H1 (cell line): Measurements from ENCODE around the gene TFB2M. TPM values are rescaled to one million over a fixed set of nuclear protein-coding genes. Genes with fewer than 3 reads are reported as not detected.

Experiments
- CTCF ChIA-PET: fragments of 300-600 bp; sonication (Branson Sonifier 250); formaldehyde crosslinking; loops from one replicate; lab custom pipeline; 2021; ENCODE audit not compliant: partially characterized antibody; lab: Charles Lee
- POLR2A ChIA-PET: fragments of 300-600 bp; sonication (Branson Sonifier 250); formaldehyde crosslinking; loops from one replicate; lab custom pipeline; 2021; ENCODE audit warnings: inconsistent platforms; ENCODE audit not compliant: partially characterized antibody; lab: Charles Lee
- DNase-seq, 2 experiments: peaks; one replicate each; pipeline versions ENCODE4 v3.0.0 to v3.0.0-alpha.2; 2010 to 2022; ENCODE audit warnings: low spot score in 2 of 2, low read depth in 1 of 2, mixed read lengths in 1 of 2
- FAIRE-seq: peaks from 2 replicates; lab custom pipeline; 2011; peaks lifted over from hg19 to GRCh38; lab: Jason Lieb, UNC
- H2AFZ ChIP-seq: 2 replicates; pipeline ENCODE4 v1.8.1; 2012; ENCODE audit warnings: low read length, inconsistent platforms
- H2AK5ac ChIP-seq: 2 replicates; pipeline ENCODE4 v1.6.1; 2013; ENCODE audit warnings: low read depth, low read length
- H2BK120ac ChIP-seq: replicated peaks from 2 replicates; pipeline ENCODE3; 2013; ENCODE audit warnings: low read depth, low read length, inconsistent platforms
- H2BK12ac ChIP-seq: 2 replicates; pipeline ENCODE4 v1.6.1; 2013; ENCODE audit warnings: low read depth, low read length
- H2BK15ac ChIP-seq: 2 replicates; pipeline ENCODE4 v1.6.1; 2013; ENCODE audit warnings: low read length
- H2BK20ac ChIP-seq: 2 replicates; pipeline ENCODE4 v1.6.1; 2013; ENCODE audit warnings: low read length
- H2BK5ac ChIP-seq: 2 replicates; pipeline ENCODE4 v1.6.1; 2013; ENCODE audit warnings: low read depth, low read length
- H3K14ac ChIP-seq: 2 replicates; pipeline ENCODE4 v1.6.1; 2013; ENCODE audit warnings: inconsistent platforms; ENCODE audit not compliant: insufficient read length
- H3K18ac ChIP-seq: 2 replicates; pipeline ENCODE4 v1.6.1; 2013; ENCODE audit warnings: low read length; ENCODE audit errors: extremely low read depth
- H3K23ac ChIP-seq: 2 replicates; pipeline ENCODE4 v1.6.1; 2013; ENCODE audit warnings: inconsistent platforms; ENCODE audit not compliant: insufficient read length
- H3K23me2 ChIP-seq: 2 replicates; pipeline ENCODE4 v1.6.1; 2013; ENCODE audit warnings: low read depth, low read length
- H3K27ac ChIP-seq: 2 replicates; pipeline ENCODE4 v1.6.1; 2011; ENCODE audit warnings: low read depth, low read length, inconsistent platforms
- H3K27me3 ChIP-seq, 4 experiments: replicated peaks in 1 of 4; 1 replicate in 1 of 4; 2 replicates in 3 of 4; pipeline versions ENCODE4 v1.6.1 to v1.8.1; 2011 to 2013; ENCODE audit warnings: low read length in 3 of 4, mild to moderate bottlenecking in 3 of 4, inconsistent platforms in 2 of 4, mixed read lengths in 2 of 4, moderate library complexity in 1 of 4; ENCODE audit not compliant: control insufficient read depth in 3 of 4, insufficient read depth in 3 of 4; ENCODE audit errors: extremely low read depth in 1 of 4
- H3K36me3 ChIP-seq, 4 experiments: 2 replicates each; pipeline versions ENCODE4 v1.6.1 to v1.8.1; 2011 to 2013; ENCODE audit warnings: mild to moderate bottlenecking in 4 of 4, low read length in 3 of 4, moderate library complexity in 2 of 4, control low read depth in 1 of 4, inconsistent platforms in 1 of 4; ENCODE audit not compliant: insufficient read depth in 4 of 4, control insufficient read depth in 2 of 4
- H3K4ac ChIP-seq: replicated peaks from 2 replicates; pipeline ENCODE3; 2013; ENCODE audit warnings: low read length, low read depth, mixed read lengths, inconsistent platforms; ENCODE audit not compliant: insufficient read length
- H3K4me1 ChIP-seq, 4 experiments: replicated peaks in 1 of 4; 1 replicate in 1 of 4; 2 replicates in 3 of 4; pipeline versions ENCODE4 v1.6.1 to v1.8.1; 2011 to 2013; ENCODE audit warnings: low read length in 3 of 4, inconsistent platforms in 2 of 4, mixed read lengths in 1 of 4; ENCODE audit not compliant: insufficient read depth in 4 of 4, control insufficient read depth in 3 of 4
- H3K4me2 ChIP-seq, 2 experiments: 2 replicates each; pipeline versions ENCODE4 v1.6.1 to v1.8.1; 2011 to 2013; ENCODE audit warnings: low read depth in 2 of 2, low read length in 2 of 2, control low read depth in 1 of 2, inconsistent platforms in 1 of 2, mild to moderate bottlenecking in 1 of 2; ENCODE audit not compliant: insufficient read depth in 1 of 2
- H3K4me3 ChIP-seq, 4 experiments: fragments of 200-600, 300-600 bp in 1 of 4; sonication (generic), shearing (Covaris generic), sonication (Bioruptor Twin) in 1 of 4; 2 replicates each; pipeline versions ENCODE4 v1.5.1 to v1.8.1; 2011 to 2016; ENCODE audit warnings: low read length in 4 of 4, low read depth in 3 of 4, control low read depth in 2 of 4, inconsistent platforms in 2 of 4, mild to moderate bottlenecking in 2 of 4, mixed read lengths in 1 of 4, moderate library complexity in 1 of 4; ENCODE audit not compliant: insufficient read depth in 2 of 4; ENCODE audit errors: extremely low read depth in 1 of 4
- H3K56ac ChIP-seq: replicated peaks from 2 replicates; pipeline ENCODE3; 2013; ENCODE audit warnings: low read depth, mild to moderate bottlenecking, mixed read lengths, low read length, inconsistent platforms; ENCODE audit not compliant: insufficient read length
- H3K79me1 ChIP-seq: 2 replicates; pipeline ENCODE4 v1.6.1; 2013; ENCODE audit warnings: low read depth, low read length, control low read depth
- H3K79me2 ChIP-seq, 2 experiments: 2 replicates each; pipeline versions ENCODE4 v1.6.1 to v1.8.1; 2012 to 2013; ENCODE audit warnings: low read length in 2 of 2, mild to moderate bottlenecking in 2 of 2, inconsistent platforms in 1 of 2; ENCODE audit not compliant: insufficient read depth in 2 of 2, control insufficient read depth in 1 of 2
- H3K9ac ChIP-seq, 4 experiments: replicated peaks in 1 of 4; 1 replicate in 1 of 4; 2 replicates in 3 of 4; pipeline versions ENCODE4 v1.6.1 to v1.8.1; 2011 to 2013; ENCODE audit warnings: low read depth in 3 of 4, low read length in 3 of 4, control low read depth in 2 of 4, mild to moderate bottlenecking in 2 of 4, moderate library complexity in 2 of 4, inconsistent platforms in 1 of 4; ENCODE audit errors: extremely low read depth in 1 of 4
- H3K9me3 ChIP-seq, 2 experiments: 2 replicates each; pipeline versions ENCODE4 v1.6.1 to v1.8.1; 2012 to 2013; ENCODE audit warnings: mild to moderate bottlenecking in 2 of 2, moderate library complexity in 2 of 2, control low read depth in 1 of 2, inconsistent platforms in 1 of 2, low read depth in 1 of 2, low read length in 1 of 2, mixed read lengths in 1 of 2; ENCODE audit not compliant: insufficient read depth in 2 of 2
- H4K20me1 ChIP-seq, 2 experiments: replicated peaks in 1 of 2; 2 replicates each; pipeline versions ENCODE3 to v1.8.1; 2011 to 2013; ENCODE audit warnings: inconsistent platforms in 2 of 2, low read length in 2 of 2, mild to moderate bottlenecking in 1 of 2; ENCODE audit not compliant: insufficient read depth in 2 of 2, control insufficient read depth in 1 of 2
- H4K5ac ChIP-seq: 2 replicates; pipeline ENCODE4 v1.6.1; 2013; ENCODE audit warnings: low read length, low read depth, mixed read lengths, inconsistent platforms; ENCODE audit not compliant: insufficient read length
- H4K8ac ChIP-seq: 2 replicates; pipeline ENCODE4 v1.8.0; 2013; ENCODE audit warnings: mild to moderate bottlenecking, moderate library complexity, low read length, inconsistent platforms; ENCODE audit not compliant: insufficient read depth; ENCODE audit errors: extremely low read depth
- H4K91ac ChIP-seq: replicated peaks from 2 replicates; pipeline ENCODE3; 2013; ENCODE audit warnings: low read length, mixed read lengths, inconsistent platforms; ENCODE audit not compliant: insufficient read length
- KDM5A ChIP-seq: fragments of 200-600 bp; IDR thresholded peaks from 2 replicates; pipeline ENCODE4 v1.7.1; 2012; ENCODE audit warnings: mild to moderate bottlenecking, low read length, inconsistent platforms, mixed read lengths
- RFX5 ChIP-seq: IDR thresholded peaks from 2 replicates; pipeline ENCODE4 v1.6.1; 2011; ENCODE audit warnings: low read depth, low read length, improper control_type of control experiment, borderline replicate concordance
- SIX5 ChIP-seq: IDR thresholded peaks from 2 replicates; pipeline ENCODE4 v1.6.1; 2011; ENCODE audit warnings: mild to moderate bottlenecking, low read depth, low read length
- WGBS, 2 experiments: shearing (Covaris generic) in 1 of 2; methylation state at CpG; one replicate each; pipeline versions ENCODE4 v1.1.6 to v1.1.7; 2013 to 2015; ENCODE audit warnings: low lambda C conversion rate in 2 of 2, mixed read lengths in 2 of 2, inconsistent platforms in 1 of 2, low coverage in 1 of 2, missing lambda C conversion rate in 1 of 2; ENCODE audit not compliant: insufficient replicate concordance in 2 of 2, insufficient coverage in 1 of 2, insufficient read length in 1 of 2; ENCODE audit errors: extremely low coverage in 1 of 2, missing lambda C conversion rate in 1 of 2; 5-methylcytosine and 5-hydroxymethylcytosine counted together
- polyA plus RNA-seq, 7 experiments: library from polyadenylated mRNA; depleted of rRNA in 3 of 7; stranded (reverse) in 5 of 7; unstranded in 2 of 7; fragments of >200 nt in 5 of 7; fragments of 200-250 nt in 2 of 7; gene quantifications; 1 replicate in 5 of 7; 2 replicates in 1 of 7; 4 replicates in 1 of 7; pipeline versions ENCODE4 v1.2.1 to v1.2.3, GENCODE V29; 2011 to 2013; ENCODE audit warnings: missing spikeins in 2 of 7, mixed read lengths in 2 of 7
- total RNA-seq: library from RNA; stranded (reverse); fragmentation: NEBNext Ultra II Directional; extraction: Animal tissue kit (Norgen Biotek cat#: 25700); gene quantifications from 2 replicates; pipeline ENCODE4 v1.2.1, GENCODE V29; 2021

The TFB2M gene
- total and polyA plus RNA-seq, 2 of the 8 experiments (the other 6 are each of a cell fraction or from before 2014, with no cell fraction given) = 10.4 to 22.0 TPM

DNA sequence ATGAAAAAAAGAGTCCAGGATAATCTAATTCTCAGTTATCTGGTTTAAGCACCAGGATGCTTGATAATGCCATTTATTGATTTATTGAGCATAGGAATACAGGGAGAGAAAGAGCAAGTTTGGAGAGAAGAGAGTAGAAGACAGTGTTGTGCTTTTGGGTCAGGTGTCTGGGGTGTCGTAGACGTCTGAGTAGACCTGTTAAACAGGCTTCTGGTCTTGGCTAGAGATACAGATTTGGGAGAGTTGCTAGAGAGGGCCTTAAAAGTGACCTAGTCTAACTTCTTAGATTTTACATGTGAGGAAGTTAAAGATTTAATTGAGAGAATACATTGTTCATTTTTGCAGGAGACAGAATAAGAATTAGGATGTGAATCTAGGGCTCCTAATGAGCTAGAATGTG is 34.5 kb upstream of the TFB2M start:
- Histone ChIP-seq H3K23ac (no peak overlapping the region), H2BK15ac (no peak overlapping the region), H3K4me1 (no peaks in the 10 kb centered on the region), H3K56ac (no peak overlapping the region), H3K79me1 (no peaks in the 10 kb centered on the region; the same call in 1 of the 2 replicates), H3K27me3 (no peaks in the 10 kb centered on the region), H2AK5ac (no peak overlapping the region), H2BK5ac (no peak overlapping the region), H4K91ac (no peak overlapping the region), H3K23me2 (no peaks in the 10 kb centered on the region), H3K79me2 (0 out of 4 replicates have a peak, but pooled peaks cover 0 to 3% of the 10 kb centered on the region in 2 experiments), H3K9ac (no peak overlapping the region), H4K8ac (no peak overlapping the region), H3K27ac (no peak overlapping the region), H3K4me2 (no peak overlapping the region), H2BK20ac (no peak overlapping the region), H3K9me3 (no peaks in the 10 kb centered on the region), H2BK12ac (no peak overlapping the region), H2BK120ac (no peak overlapping the region), H3K18ac (no peak overlapping the region), H2AFZ (no peak overlapping the region), H4K20me1 (peaks cover 1 to 2% of the 10 kb centered on the region in 2 experiments), H3K4me3 (no peak overlapping the region), H4K5ac (no peak overlapping the region), H3K14ac (no peak overlapping the region), H3K4ac (no peak overlapping the region), H3K36me3 (no peaks in the 10 kb centered on the region)
- 86% methylated on average over 2 of the region's 2 CpGs; no CpG with 5 or more reads in 1 of the 2 experiments for WGBS, 2 experiments
- TF ChIP-seq RFX5 (no peak), SIX5 (no peak), KDM5A (no peak)
- ChIA-PET CTCF (interaction anchor here (1.1 to 2.1 kb wide), 8 partner anchors 8 to 103 kb away, joined by 3 to 6 read pairs (median 5); partner anchors contain the start of genes CNST and TFB2M), POLR2A (no interaction called here)
- FAIRE-seq = no peak
- DNase-seq = no peak
